Retinal pigment epithelial cell (primary cell): ENCODE data around the gene FZD1.

Experiments used
- DNase-seq: peaks from one replicate; pipeline ENCODE4 v3.0.0-alpha.2; 2010; ENCODE audit warnings: low read depth
- H3K4me3 ChIP-seq: 2 replicates; pipeline ENCODE4 v1.5.1; 2011; ENCODE audit warnings: mild to moderate bottlenecking, low read length, control low read depth, moderate library complexity
- TF ChIP-seq, protein P1 (sequence below): conservative IDR thresholded peaks from 2 replicates; pipeline ENCODE4 v1.5.1; 2011; ENCODE audit warnings: low read depth, low read length, control low read depth, inconsistent platforms

FZD1 gene

GRCh38 chr7:91310830-91311460 lies 46.7 kb downstream of the FZD1 start:
- TF ChIP-seq, protein P1, sequence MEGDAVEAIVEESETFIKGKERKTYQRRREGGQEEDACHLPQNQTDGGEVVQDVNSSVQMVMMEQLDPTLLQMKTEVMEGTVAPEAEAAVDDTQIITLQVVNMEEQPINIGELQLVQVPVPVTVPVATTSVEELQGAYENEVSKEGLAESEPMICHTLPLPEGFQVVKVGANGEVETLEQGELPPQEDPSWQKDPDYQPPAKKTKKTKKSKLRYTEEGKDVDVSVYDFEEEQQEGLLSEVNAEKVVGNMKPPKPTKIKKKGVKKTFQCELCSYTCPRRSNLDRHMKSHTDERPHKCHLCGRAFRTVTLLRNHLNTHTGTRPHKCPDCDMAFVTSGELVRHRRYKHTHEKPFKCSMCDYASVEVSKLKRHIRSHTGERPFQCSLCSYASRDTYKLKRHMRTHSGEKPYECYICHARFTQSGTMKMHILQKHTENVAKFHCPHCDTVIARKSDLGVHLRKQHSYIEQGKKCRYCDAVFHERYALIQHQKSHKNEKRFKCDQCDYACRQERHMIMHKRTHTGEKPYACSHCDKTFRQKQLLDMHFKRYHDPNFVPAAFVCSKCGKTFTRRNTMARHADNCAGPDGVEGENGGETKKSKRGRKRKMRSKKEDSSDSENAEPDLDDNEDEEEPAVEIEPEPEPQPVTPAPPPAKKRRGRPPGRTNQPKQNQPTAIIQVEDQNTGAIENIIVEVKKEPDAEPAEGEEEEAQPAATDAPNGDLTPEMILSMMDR, result no peak
- H3K4me3 ChIP-seq, result no peak overlapping the region
- peak; percentile 65 for DNase-seq

- TF ChIP-seq, protein P1, result no peak
- no peak overlapping the region for H3K4me3 ChIP-seq
- DNase-seq, result no peak
These were observed 47.6 kb downstream of the FZD1 start for GRCh38 chr7:91311839-91312238.

DNA sequence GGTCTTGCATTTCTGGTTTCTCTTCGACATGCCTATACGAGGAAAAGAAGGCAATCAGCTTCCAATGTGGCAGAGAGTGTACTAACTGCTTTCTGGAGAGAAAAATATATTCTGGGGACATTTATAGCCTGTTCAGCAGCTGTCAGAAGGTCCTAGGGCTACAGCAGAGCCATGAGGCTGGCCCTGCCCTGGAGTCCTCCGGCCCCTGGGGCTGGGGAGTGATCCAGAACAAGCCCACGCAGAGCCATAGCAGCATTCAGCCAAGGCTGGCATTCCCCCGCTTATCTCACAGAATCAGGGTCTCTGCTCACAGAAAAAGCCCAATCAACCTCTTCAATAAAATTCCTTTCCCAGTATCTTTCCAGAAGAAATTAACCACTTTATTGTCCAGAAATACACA lies 48.9 kb downstream of the FZD1 start:
- H3K4me3 ChIP-seq, result no peak overlapping the region
- DNase-seq, result no peak
- TF ChIP-seq, protein P1, result no peak

GRCh38 chr7:91314591-91315323 lies 50.5 kb downstream of the FZD1 start:
- TF ChIP-seq, protein P1, result no peak
- H3K4me3 ChIP-seq, result no peak overlapping the region
- DNase-seq, result no peak

DNA sequence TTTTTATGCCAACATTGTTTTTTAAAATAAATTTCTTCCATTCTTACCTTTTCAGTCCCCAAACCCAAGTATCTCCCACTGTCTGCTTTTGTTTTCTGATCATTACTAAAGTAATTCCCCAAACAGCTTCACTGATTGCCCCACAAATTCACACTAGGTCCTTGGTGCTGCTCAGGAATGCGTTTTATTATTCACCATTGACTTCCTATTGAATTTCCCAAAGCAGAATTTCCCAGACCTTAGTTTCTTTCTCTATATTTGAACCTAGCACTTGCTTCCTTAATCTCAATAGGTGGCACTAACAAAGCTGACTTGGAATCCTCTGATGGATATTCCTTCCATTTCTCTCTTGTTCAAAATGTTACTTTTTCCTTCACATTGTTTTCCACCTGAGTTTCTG lies 52.2 kb downstream of the FZD1 start:
- no peak overlapping the region for H3K4me3 ChIP-seq
- TF ChIP-seq, protein P1, result no peak
- DNase-seq, result no peak

DNA sequence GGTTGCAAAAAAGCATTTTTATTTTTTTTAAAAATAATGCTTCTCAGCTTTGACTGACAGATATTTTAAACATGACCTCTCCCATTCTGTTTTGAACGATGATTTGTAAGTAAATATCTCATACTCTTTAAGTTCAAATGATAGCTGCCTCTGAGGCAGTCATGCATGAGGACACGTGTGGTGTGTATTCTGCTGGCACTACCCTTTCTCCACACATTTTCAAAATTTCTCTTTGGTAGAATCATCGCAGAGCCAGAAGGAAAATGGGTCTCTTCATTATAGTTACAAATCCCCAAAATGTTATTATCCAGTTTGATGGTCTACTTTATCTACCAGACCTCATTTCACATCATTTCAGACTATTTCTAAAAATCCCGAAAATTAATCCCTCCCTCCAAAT lies 55.1 kb downstream of the FZD1 start:
- no peak overlapping the region for H3K4me3 ChIP-seq
- TF ChIP-seq, protein P1, result no peak
- no peak for DNase-seq
